Stimulated activated CD4-positive, alpha-beta T cell treated with anti-CD3 and anti-CD28 coated beads, Interleukin-12 subunit alpha, Interleukin-12 subunit beta, amount 100 ng/mL, for 4 hours (primary cell): ENCODE data around the gene DERL3.

Experiments used
- DNase-seq: peaks from one replicate; pipeline ENCODE4 v3.0.0-alpha.2; 2020

The DERL3 gene

DNA sequence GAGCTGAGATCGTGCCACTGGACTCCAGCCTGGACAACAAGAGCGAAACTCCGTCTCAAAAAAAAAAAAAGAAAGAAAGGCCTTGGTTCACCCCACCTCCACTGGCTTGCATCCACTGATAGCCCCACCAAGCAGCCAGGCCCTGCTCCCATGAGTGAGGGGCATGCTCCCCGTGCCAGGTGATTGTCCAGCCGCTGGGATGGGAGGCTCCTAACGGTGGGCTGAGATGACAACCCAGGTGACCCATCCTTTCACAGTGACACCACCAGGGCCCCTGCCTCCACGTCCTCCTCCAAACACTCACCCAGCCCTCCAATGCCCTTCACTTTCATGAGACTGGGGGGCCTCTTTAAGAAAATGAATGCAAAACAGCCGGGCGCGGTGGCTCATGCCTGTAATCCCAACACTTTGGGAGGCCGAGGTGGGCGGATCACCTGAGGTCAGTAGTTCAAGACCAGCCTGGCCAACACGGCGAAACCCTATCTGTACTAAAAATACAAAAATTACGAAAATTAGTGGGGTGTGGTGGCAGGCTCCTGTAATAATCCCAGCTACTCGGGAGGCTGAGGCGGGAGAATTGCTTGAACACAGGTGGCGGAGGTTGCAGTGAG, 8.6 kb upstream of the DERL3 start:
- DNase-seq = no peak

DNA sequence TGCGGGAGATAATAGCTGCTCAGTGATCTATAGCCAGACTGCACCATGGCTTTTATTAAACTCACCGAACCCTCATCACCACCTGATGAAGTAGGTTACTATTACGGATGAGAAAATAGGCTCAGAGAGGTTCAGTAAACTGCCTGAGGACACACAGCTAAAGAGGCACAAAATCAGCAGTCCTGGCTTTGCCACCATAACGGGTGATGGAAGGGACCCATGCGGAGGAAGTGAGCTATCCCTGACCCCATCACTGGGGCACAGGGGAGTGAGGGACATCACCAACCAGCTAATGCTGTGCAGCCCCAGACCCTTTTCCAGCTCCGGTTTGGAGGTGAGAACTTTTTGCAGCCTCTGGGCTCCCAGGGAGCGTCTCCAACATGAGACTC, 7.3 kb upstream of the DERL3 start:
- no peak for DNase-seq

- DNase-seq = no peak
Measured at GRCh38 chr22:23845265-23846080, 6.7 kb upstream of the DERL3 start.

DNA sequence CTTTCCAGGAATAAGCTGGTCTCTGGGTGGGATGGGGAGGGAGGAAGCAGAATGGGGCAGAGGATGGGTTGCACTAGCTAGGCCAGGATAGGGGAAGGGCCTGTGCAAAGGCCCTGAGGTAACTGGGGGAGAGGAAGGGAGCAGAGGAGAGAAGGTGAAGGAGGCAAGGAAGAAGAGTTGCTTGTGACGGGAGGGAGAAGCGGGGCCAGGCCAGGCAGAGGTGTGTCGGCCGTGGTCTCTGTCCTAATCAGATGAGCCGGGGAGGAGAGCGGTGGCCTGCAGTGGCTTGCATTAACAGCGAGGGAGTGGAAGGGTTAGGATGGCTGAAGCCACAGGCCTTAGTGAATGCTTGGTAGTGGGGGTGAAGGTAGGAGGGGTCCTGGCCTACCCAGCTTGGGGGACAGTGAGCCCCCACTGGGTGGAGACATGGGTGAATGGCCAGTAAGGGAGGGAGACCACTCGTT, 6.0 kb upstream of the DERL3 start:
- no peak for DNase-seq

DNA sequence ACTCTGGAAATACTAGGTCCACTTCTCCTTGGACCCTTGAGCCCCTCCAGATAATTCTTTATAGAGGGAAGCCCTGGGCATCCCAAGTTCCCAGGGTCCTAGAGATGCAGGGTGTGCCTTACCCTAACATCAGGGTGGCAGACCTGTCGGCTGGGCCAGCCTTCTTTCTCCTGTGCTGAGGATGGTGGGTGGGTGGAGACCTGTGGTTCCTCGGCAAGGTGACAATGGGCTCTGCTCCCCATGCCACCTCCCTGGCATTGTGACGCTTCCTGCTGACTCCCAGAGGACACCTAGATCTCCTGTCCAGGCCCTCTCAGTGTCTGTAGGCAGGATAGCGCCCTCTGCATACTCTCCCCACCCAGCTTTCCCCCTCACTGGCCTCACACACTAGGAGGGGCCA, 3.8 kb upstream of the DERL3 start:
- DNase-seq = no peak

DNA sequence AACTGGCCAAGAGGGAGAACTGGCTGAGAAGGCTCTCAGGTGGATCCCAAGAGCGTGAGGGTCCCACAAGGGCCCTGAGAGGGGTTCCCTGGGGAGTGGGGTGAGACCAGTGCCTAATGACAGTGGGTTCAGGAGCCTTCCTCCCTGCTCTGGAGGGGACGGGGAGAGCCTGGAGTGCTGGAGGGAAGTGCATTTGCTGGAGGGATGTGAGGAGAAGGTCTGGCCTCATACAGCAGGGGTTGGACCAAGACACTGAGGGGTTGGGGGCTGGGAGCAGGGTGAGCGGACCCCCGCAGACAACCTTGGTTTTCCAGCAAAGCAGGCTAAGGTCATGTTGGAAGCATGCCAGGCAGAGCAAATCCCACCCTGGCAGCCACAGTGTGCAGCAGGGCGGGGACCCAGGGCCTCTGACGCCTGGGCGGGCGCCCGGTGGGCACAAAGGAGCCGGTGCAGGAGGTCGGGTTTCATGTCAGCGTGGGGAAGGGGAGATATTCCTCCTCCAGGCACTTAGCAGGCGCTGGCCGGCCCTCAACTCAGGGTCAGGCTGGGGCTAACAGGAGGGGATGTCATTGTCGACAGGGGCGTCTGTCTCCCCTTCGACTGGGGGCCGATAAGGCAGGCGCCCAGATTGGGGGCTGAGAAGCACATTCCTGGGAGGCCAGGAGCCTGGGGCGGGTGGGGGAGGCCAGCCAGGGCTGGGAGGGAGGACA, 3.1 kb upstream of the DERL3 start:
- no peak for DNase-seq

DNA sequence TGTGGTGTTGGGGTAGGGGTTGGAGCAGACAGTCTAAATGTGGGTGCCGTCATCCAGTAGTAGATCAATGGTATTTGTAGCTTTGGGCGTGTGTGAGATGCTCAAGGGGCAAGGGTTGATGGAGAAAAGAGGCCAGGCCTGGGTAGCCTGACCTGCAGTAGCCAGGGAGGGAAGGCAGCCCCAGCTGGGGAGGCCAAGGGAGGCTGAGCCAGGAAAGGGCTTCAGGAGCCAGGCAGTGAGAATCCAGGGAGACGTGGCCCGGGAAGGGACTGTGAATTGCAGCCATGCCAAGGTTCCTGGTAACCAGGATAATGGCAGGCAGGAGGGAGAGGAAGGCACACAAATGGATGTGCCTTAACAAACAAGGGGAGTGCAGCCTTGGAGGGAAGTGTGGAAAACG, 2.5 kb upstream of the DERL3 start:
- no peak for DNase-seq

GRCh38 chr22:23840026-23840425, 1.2 kb upstream of the DERL3 start:
- DNase-seq = no peak

GRCh38 chr22:23837911-23838680, 710 bp downstream of the DERL3 start:
- no peak for DNase-seq

- no peak for DNase-seq
Measured at GRCh38 chr22:23837496-23837859, 1.3 kb downstream of the DERL3 start.

GRCh38 chr22:23836692-23837495, 1.9 kb downstream of the DERL3 start:
- DNase-seq = no peak

GRCh38 chr22:23836281-23836680, 2.5 kb downstream of the DERL3 start:
- no peak for DNase-seq

- no peak for DNase-seq
Measured at GRCh38 chr22:23835484-23836144, 3.2 kb downstream of the DERL3 start.

DNA sequence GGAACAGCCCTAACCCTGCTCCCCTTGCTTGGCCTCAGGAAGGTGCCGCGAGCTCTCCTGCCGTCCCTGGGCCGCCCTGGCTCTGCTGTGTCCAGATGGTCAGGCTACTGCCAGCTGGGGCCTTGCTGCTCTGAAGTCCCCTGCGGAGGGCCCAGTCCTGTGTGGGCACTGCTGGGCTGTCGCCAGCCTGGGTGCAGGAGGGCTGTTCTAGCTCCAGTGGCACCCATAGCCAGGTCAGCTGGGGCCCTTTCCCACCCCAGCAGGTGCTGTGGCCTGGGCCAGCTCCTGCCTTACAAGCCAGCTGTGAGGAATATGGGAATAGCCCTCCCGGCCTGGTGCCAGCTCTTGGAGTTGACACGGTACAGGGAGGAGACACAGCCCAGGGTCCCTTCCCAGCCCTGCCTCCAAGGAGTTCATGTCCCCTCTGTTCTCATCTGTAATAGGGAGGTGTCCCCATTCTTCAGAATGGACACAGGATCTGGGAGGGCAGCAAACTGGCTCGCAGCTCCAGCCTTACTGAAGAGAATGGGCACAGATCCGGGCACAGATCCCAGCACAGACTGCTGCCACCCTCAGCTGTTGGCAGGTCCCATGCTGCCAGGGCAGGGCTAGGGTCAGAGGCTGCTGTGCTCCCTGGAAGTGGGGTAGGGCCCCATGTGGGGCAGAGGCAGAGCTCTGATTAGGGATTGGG, 3.9 kb downstream of the DERL3 start:
- DNase-seq = no peak

GRCh38 chr22:23834406-23834792, 4.4 kb downstream of the DERL3 start:
- no peak for DNase-seq

- DNase-seq = no peak
Measured at GRCh38 chr22:23833911-23834317, 4.9 kb downstream of the DERL3 start.

DNA sequence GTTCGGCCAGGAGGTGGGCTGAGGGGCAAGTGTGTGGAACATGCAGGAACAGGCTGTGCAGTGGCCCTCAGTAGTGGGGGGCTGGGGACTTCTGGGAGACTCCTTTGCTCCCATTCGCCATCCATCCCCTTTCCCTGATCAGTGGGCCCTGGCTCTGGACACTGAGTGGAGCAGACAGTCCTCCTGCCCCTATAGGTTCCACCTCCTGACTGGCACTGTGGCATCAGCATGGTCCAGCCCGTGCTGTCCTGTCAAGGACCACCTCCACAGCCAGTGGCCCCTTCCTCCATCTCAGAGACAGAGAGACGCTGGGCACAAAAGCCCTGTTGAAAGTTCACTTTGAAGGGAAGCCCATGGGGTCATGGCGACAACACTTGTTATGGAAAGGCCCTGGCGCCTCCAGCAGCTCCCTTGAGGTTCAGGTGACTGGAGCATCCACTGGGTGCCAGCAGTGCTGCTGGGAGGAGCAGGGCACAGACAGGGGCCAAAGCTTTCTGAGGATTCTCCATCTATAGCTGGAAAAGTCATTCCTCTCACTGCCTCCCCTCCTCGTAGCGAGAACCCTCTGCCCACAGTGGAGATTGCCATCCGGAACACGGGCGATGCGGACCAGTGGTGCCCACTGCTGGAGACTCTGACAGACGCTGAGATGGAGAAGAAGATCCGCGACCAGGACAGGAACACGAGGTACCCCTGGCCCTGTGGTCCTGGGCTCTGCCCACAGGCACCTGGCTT, 5.6 kb downstream of the DERL3 start:
- no peak for DNase-seq

GRCh38 chr22:23832226-23833016, 6.4 kb downstream of the DERL3 start:
- DNase-seq = no peak

- DNase-seq = no peak
Measured at GRCh38 chr22:23831781-23832180, 7.0 kb downstream of the DERL3 start.

DNA sequence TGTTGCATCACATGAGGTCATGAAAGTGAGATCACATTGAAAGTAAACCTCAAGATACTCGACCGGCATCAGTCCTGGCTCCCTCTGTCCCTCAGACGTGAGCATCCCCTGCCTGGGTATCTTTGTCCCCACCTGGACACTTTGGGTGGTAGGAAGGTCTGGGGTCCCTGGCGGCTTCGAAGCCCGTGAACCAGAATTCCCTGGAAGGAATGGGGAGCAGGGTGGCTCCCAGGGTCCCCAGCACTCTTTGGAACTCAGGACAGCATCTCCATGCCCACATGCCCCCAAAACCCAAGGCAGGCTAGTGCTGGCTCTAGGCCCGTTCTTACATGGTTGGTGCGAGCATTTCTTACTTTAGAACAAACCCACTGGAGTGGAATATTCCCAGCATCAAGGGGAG, 7.5 kb downstream of the DERL3 start:
- DNase-seq = no peak
